ENCODE measurements around the gene PTDSS2.

PTDSS2 gene

GRCh38 chr11:528166-528814 lies 78.2 kb downstream of the PTDSS2 start:
- no peaks in the 10 kb centered on the region; the same call in 1 of the 2 replicates for H3K79me2 ChIP-seq (ENCODE audit: insufficient read depth, low read depth)
- no peaks in the 10 kb centered on the region for H3K4me1 ChIP-seq (ENCODE audit: low read depth, poor library complexity, severe bottlenecking)
- H3K4me2 ChIP-seq = no peak overlapping the region
- H4K20me1 ChIP-seq (ENCODE audit: insufficient read depth) = no peaks in the 10 kb centered on the region
- H3K27me3 ChIP-seq (ENCODE audit: insufficient read depth, low read depth) = no peaks in the 10 kb centered on the region
- H3K9ac ChIP-seq = no peak overlapping the region
- no peaks in the 10 kb centered on the region for H3K36me3 ChIP-seq (ENCODE audit: insufficient read depth)
- H3K27ac ChIP-seq = no peak overlapping the region
- H3K4me3 ChIP-seq (IDR thresholded peaks at IDR 0.05; ENCODE audit: insufficient read depth, low read depth, low read length) = no peak overlapping the region
- TF ChIP-seq CTCF (conservative IDR thresholded peaks at IDR 0.05; ENCODE audit: low read depth, low read length) = no peak
- H2AFZ ChIP-seq (ENCODE audit: low read depth) = no peak overlapping the region

GRCh38 chr11:528815-529727 lies 79.0 kb downstream of the PTDSS2 start:
- Histone ChIP-seq H3K9ac (no peak overlapping the region), H3K4me3 (IDR thresholded peaks at IDR 0.05; ENCODE audit: insufficient read depth, low read depth, low read length) (no peak overlapping the region), H3K36me3 (ENCODE audit: insufficient read depth) (no peaks in the 10 kb centered on the region), H2AFZ (ENCODE audit: low read depth) (no peak overlapping the region), H3K27ac (no peak overlapping the region), H3K4me1 (ENCODE audit: low read depth, poor library complexity, severe bottlenecking) (peaks cover 7% of the 10 kb centered on the region), H4K20me1 (ENCODE audit: insufficient read depth) (no peaks in the 10 kb centered on the region), H3K79me2 (ENCODE audit: insufficient read depth, low read depth) (peaks cover 1% of the 10 kb centered on the region; the same call in 1 of the 2 replicates), H3K27me3 (ENCODE audit: insufficient read depth, low read depth) (no peaks in the 10 kb centered on the region), H3K4me2 (no peak overlapping the region)
- TF ChIP-seq CTCF (conservative IDR thresholded peaks at IDR 0.05; ENCODE audit: low read depth, low read length) = no peak

GRCh38 chr11:529728-530411 lies 79.8 kb downstream of the PTDSS2 start:
- H3K36me3 ChIP-seq (ENCODE audit: insufficient read depth) = no peaks in the 10 kb centered on the region
- no peak overlapping the region for H3K4me2 ChIP-seq
- H3K79me2 ChIP-seq (ENCODE audit: insufficient read depth, low read depth) = peaks cover 4% of the 10 kb centered on the region; the same call in 1 of the 2 replicates
- no peak overlapping the region for H3K27ac ChIP-seq
- H2AFZ ChIP-seq (ENCODE audit: low read depth) = no peak overlapping the region
- no peaks in the 10 kb centered on the region for H3K27me3 ChIP-seq (ENCODE audit: insufficient read depth, low read depth)
- no peak overlapping the region for H3K9ac ChIP-seq
- no peaks in the 10 kb centered on the region for H4K20me1 ChIP-seq (ENCODE audit: insufficient read depth)
- H3K4me3 ChIP-seq (IDR thresholded peaks at IDR 0.05; ENCODE audit: insufficient read depth, low read depth, low read length) = no peak overlapping the region
- H3K4me1 ChIP-seq (ENCODE audit: low read depth, poor library complexity, severe bottlenecking) = peaks cover 10% of the 10 kb centered on the region
- no peak for TF ChIP-seq CTCF (conservative IDR thresholded peaks at IDR 0.05; ENCODE audit: low read depth, low read length)

- Histone ChIP-seq H4K20me1 (ENCODE audit: insufficient read depth) (no peaks in the 10 kb centered on the region), H3K27ac (no peak overlapping the region), H3K36me3 (ENCODE audit: insufficient read depth) (no peaks in the 10 kb centered on the region)
Measured at GRCh38 chr11:530960-531831, 81.1 kb downstream of the PTDSS2 start.

More at GRCh38 chr11:530960-531831, 81.1 kb downstream of the PTDSS2 start:
- no peak overlapping the region for H3K9ac ChIP-seq
- no peak overlapping the region for H2AFZ ChIP-seq (ENCODE audit: low read depth)
- H3K79me2 ChIP-seq (ENCODE audit: insufficient read depth, low read depth) = peaks cover 4% of the 10 kb centered on the region; the same call in 1 of the 2 replicates
- TF ChIP-seq CTCF (conservative IDR thresholded peaks at IDR 0.05; ENCODE audit: low read depth, low read length) = no peak
- H3K27me3 ChIP-seq (ENCODE audit: insufficient read depth, low read depth) = no peaks in the 10 kb centered on the region
- no peak overlapping the region for H3K4me3 ChIP-seq (IDR thresholded peaks at IDR 0.05; ENCODE audit: insufficient read depth, low read depth, low read length)
- peaks cover 11% of the 10 kb centered on the region for H3K4me1 ChIP-seq (ENCODE audit: low read depth, poor library complexity, severe bottlenecking)
- H3K4me2 ChIP-seq = no peak overlapping the region
